Activated CD4-positive, alpha-beta memory T cell treated with anti-CD3 and anti-CD28 coated beads, Interleukin-2, amount 10 ng/mL, durations not matched to agents 7 days and 5 days (primary cell): Measurements from ENCODE around the gene MRPL58. TPM values are rescaled to one million over a fixed set of nuclear protein-coding genes. Genes with fewer than 3 reads are reported as not detected.

Experiments
- CTCF ChIA-PET: fragments of 350-600 bp; sonication (Branson Sonifier 250); formaldehyde crosslinking; loops from one replicate; lab custom pipeline; 2021; ENCODE audit warnings: antibody characterized with exemption, inconsistent platforms; lab: Charles Lee
- POLR2A ChIA-PET: fragments of 350-600 bp; sonication (Branson Sonifier 250); formaldehyde crosslinking; loops from one replicate; lab custom pipeline; 2021; ENCODE audit warnings: antibody characterized with exemption; lab: Charles Lee
- DNase-seq: peaks from one replicate; pipeline ENCODE4 v3.0.0-alpha.2; 2020
- H3K27ac Mint-ChIP-seq: one replicate; pipeline ENCODE4 v1.8.0; 2021; ENCODE audit warnings: mild to moderate bottlenecking, mixed read lengths
- H3K27me3 Mint-ChIP-seq: one replicate; pipeline ENCODE4 v1.8.0; 2021; ENCODE audit warnings: mixed read lengths
- H3K36me3 Mint-ChIP-seq: one replicate; pipeline ENCODE4 v1.8.0; 2021; ENCODE audit warnings: low read depth, mixed read lengths
- H3K4me1 Mint-ChIP-seq: one replicate; pipeline ENCODE4 v1.8.0; 2021; ENCODE audit warnings: mixed read lengths
- H3K4me3 Mint-ChIP-seq: one replicate; pipeline ENCODE4 v1.8.0; 2021; ENCODE audit warnings: mild to moderate bottlenecking, mixed read lengths
- H3K9me3 Mint-ChIP-seq: one replicate; pipeline ENCODE4 v1.8.0; 2021; ENCODE audit warnings: mixed read lengths
- total RNA-seq, 2 experiments: library from RNA; stranded (reverse); gene quantifications; one replicate each; pipeline ENCODE4 v1.2.3, GENCODE V29; 2021

Gene MRPL58
- total RNA-seq, 2 experiments from 2014 or later = 45.4 to 49.6 TPM

DNA sequence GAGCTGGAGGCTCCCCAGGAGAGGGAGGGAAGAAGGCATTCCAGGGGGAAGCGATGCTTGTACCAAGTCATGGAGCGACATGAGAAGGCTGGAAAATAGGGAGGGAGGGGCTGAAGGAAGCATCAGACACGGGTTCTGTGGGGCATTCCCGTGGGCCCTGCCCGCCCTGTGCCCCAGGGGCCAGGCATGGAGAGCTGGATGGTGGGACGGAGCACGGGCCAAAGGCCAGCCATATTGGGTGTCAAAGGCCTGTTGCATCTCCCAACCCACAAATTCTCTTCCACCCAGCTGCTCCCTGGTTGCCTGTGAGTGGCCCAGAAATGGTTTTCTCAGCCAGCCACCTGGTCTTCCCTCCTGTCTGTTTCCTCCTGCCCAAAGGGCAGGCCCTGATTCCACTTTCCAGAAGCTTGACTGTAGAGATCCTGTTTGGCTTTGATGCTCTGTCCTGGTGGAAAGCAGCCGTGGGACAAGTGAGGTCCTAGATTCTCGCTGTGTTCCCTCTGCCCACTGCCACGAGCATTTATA, 21.8 kb upstream of the MRPL58 start:
- H3K36me3 Mint-ChIP-seq = no peaks in the 10 kb centered on the region
- POLR2A ChIA-PET = interaction anchor here (5.8 kb wide), 1 partner anchor 21 kb away, joined by 39 read pairs; the partner anchor contains the start of gene MRPL58
- H3K27ac Mint-ChIP-seq = no peak overlapping the region
- no peak overlapping the region for H3K4me3 Mint-ChIP-seq
- CTCF ChIA-PET = interaction anchor here (2.3 to 4.5 kb wide), 2 partner anchors 21 to 29 kb away, joined by 13 to 29 read pairs; partner anchors contain the start of gene MRPL58
- DNase-seq = no peak
- no peaks in the 10 kb centered on the region for H3K9me3 Mint-ChIP-seq
- H3K27me3 Mint-ChIP-seq = peaks cover 23% of the 10 kb centered on the region
- peaks cover 21% of the 10 kb centered on the region for H3K4me1 Mint-ChIP-seq

DNA sequence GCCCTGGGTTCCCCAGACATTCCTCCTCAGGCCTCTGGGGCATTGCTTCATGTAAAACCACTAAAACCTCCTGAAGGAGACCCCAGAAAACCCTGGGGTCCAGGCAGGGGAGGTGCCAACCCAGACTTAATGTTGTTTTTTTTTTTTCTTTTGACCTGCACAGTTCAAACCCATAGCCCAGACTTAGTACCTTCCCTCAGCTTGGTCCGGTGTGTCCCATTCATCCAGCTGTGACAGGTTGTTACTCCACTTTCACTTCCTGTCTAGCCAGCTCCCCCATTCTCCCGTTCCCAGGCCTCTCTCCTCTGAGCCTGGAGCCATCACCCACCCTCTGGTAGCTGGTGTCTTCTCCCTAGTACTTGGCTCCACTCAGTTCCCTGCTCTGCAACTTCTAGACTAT, 20.2 kb upstream of the MRPL58 start:
- H3K4me1 Mint-ChIP-seq = peaks cover 12% of the 10 kb centered on the region
- H3K36me3 Mint-ChIP-seq = no peaks in the 10 kb centered on the region
- peaks cover 14% of the 10 kb centered on the region for H3K27me3 Mint-ChIP-seq
- no peak for DNase-seq
- H3K27ac Mint-ChIP-seq = no peak overlapping the region
- POLR2A ChIA-PET = interaction anchor here (5.8 kb wide), 1 partner anchor 20 kb away, joined by 39 read pairs; the partner anchor contains the start of gene MRPL58
- CTCF ChIA-PET = interaction anchor here (2.3 to 4.5 kb wide), 2 partner anchors 20 to 31 kb away, joined by 13 to 29 read pairs; partner anchors contain the start of gene MRPL58
- no peak overlapping the region for H3K4me3 Mint-ChIP-seq
- no peaks in the 10 kb centered on the region for H3K9me3 Mint-ChIP-seq

DNA sequence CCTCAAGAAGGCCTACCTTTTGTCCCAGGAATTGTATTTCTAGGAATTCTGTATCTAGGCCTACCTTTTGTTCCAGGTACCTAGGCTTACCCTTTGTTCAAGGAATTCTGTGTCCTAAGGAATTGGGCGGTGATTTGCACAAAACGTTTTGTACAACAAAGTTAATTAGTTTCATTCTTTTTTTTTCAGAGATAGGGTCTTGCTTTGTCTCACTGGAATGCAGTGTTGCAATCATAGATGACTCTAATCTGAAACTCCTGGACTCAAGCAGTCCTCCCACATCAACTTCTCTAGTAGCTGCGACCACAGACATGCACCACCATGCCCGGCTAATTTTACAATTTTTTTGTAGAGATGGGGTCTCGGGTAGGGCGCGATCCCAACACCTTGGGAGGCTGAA, 18.0 kb upstream of the MRPL58 start:
- ChIA-PET POLR2A (interaction anchor here (1.0 kb wide), 1 partner anchor 18 kb away, joined by 5 read pairs; the partner anchor contains the start of gene MRPL58), CTCF (interaction anchor here (0.8 kb wide), 1 partner anchor 32 kb away, joined by 4 read pairs; no protein-coding TSS in a partner anchor)
- H3K4me3 Mint-ChIP-seq = no peak overlapping the region

DNA sequence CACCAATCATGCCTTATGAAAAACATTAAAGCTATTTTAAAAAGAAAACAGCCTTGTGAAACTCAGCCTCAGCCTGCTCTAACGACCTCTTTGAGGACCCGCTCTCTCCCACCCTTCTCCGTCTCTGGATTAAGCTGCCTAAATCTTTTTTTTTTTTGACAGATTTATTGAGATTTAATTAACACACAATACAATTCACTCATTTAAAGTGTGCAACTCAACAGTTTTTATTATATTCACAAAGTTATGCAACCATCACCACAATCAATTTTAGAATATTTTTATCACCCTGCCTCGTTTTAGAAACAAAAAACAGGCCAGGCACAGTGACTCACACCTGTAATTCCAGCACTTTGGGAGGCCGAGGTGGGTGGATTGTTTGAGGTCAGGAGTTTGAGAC, 16.6 kb upstream of the MRPL58 start:
- DNase-seq = no peak
- Mint-ChIP-seq H3K9me3 (no peaks in the 10 kb centered on the region), H3K4me1 (peaks cover 7% of the 10 kb centered on the region), H3K27ac (no peak overlapping the region), H3K4me3 (no peak overlapping the region), H3K27me3 (peaks cover 2% of the 10 kb centered on the region), H3K36me3 (no peaks in the 10 kb centered on the region)
- POLR2A ChIA-PET = no interaction called here
- CTCF ChIA-PET = interaction anchor here (0.6 kb wide), 1 partner anchor 17 kb away, joined by 3 read pairs; the partner anchor contains the start of gene MRPL58

More for the DNA sequence above, 18.0 kb upstream of the MRPL58 start:
- Mint-ChIP-seq H3K4me1 (peaks cover 10% of the 10 kb centered on the region), H3K27me3 (peaks cover 2% of the 10 kb centered on the region), H3K9me3 (no peaks in the 10 kb centered on the region), H3K36me3 (no peaks in the 10 kb centered on the region), H3K27ac (no peak overlapping the region)
- DNase-seq = no peak

DNA sequence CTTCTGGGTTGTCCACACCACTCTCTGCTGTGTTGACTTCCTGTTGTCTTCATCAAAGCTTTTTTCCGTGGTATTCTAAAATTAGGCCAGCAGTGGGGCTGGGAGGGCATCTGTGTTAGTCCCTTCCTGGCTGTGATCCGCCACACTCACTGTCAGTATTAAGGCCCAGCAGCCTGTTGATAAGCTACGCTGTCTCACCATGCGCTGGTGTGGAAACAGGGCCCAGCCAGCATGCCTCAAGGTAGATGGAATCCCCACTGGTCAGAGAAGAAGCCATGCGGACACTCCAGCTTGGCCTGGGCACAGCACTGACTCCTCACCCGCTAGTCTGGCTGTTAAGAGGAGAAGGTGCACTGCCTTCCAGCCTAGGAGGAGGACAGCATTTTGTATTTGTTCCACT, 13.7 kb upstream of the MRPL58 start:
- no peaks in the 10 kb centered on the region for H3K9me3 Mint-ChIP-seq
- H3K27me3 Mint-ChIP-seq = peaks cover 4% of the 10 kb centered on the region
- ChIA-PET POLR2A (interaction anchor here (1.1 to 2.3 kb wide), 2 partner anchors 13 to 26 kb away, joined by 4 to 12 read pairs; partner anchors contain the start of genes HID1 and MRPL58), CTCF (interaction anchor here (1.1 to 3.0 kb wide), 5 partner anchors 11 to 41 kb away, joined by 3 to 18 read pairs (median 6); partner anchors contain the start of genes CDR2L and MRPL58)
- DNase-seq = no peak
- H3K4me3 Mint-ChIP-seq = no peak overlapping the region
- H3K36me3 Mint-ChIP-seq = no peaks in the 10 kb centered on the region
- H3K27ac Mint-ChIP-seq = no peak overlapping the region
- peaks cover 7% of the 10 kb centered on the region for H3K4me1 Mint-ChIP-seq

DNA sequence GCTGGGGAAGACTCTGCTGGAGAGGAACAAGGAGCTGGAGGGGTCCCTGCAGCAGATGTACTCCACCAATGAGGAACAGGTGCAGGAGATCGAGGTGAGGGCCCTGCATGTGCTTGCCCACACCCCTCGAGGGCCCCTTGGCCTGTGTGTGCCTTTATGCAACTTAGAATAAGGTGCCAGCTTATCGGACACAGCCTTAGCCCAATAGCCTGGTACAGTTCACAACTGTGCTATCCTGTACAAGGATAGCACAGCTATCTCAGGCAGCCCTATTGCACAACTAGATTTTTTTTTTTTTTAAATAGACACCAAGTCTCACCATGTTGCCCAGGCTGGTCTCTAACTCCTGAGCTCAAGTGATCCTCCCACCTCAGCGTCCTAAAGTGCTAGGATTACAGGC, 12.9 kb upstream of the MRPL58 start:
- Mint-ChIP-seq H3K9me3 (no peaks in the 10 kb centered on the region), H3K4me3 (no peak overlapping the region), H3K4me1 (peaks cover 7% of the 10 kb centered on the region), H3K27ac (no peak overlapping the region), H3K27me3 (peaks cover 4% of the 10 kb centered on the region), H3K36me3 (no peaks in the 10 kb centered on the region)
- POLR2A ChIA-PET = interaction anchor here (2.3 kb wide), 1 partner anchor 12 kb away, joined by 12 read pairs; the partner anchor contains the start of gene MRPL58
- no peak for DNase-seq
- CTCF ChIA-PET = interaction anchor here (0.7 to 3.0 kb wide), 4 partner anchors 12 to 38 kb away, joined by 4 to 18 read pairs (median 6); partner anchors contain the start of genes CDR2L and MRPL58

DNA sequence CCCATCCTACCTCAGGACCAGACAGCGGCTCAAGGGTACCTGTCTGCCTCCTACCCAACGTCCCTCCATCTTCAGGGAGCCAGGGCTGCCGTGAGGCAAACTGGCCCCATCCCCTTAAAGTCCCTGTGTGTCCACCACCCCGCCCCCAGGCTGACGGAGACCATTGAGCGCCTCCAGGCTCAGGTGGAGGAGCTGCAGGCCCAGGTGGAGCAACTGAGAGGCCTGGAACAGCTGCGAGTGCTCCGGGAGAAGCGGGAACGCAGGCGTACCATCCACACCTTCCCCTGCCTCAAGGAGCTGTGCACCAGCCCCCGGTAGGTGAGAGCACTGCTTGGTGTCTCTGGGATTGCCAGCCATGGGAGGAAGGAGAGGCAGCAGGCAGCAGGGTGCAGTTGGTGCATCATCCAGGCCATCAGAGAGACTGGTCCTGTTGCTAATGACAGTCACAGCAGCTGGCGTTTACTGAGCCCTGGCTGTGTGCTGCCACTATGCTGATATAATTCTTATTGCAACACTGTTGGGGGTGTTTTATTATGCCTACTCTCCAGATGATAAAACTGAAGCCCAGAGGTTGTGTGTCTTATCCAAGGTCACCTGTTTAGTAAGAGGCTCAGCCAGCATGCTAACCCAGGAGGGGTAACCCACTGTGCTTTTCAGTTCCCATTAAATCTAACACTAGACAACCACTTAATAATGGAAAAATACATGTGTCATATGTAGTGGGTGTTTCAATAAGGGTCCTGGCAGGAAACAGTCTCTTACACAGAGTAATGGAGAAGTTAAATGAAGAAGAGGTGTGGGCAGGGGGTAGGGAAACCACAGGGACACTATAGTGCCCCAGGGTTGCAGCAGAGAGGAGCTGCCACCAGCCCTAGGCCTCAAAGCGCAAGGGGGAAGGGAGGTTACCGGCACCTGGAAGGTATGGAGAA, 10.3 kb upstream of the MRPL58 start:
- Mint-ChIP-seq H3K36me3 (no peaks in the 10 kb centered on the region), H3K9me3 (no peaks in the 10 kb centered on the region), H3K27ac (no peak overlapping the region), H3K27me3 (peaks cover 9% of the 10 kb centered on the region), H3K4me1 (peaks cover 7% of the 10 kb centered on the region), H3K4me3 (no peak overlapping the region)
- CTCF ChIA-PET = interaction anchor here (1.0 to 1.1 kb wide), 2 partner anchors 10 to 40 kb away, joined by 3 read pairs; partner anchors contain the start of gene MRPL58
- no peak for DNase-seq
- POLR2A ChIA-PET = interaction anchor here (2.6 kb wide), 1 partner anchor 10 kb away, joined by 15 read pairs; the partner anchor contains the start of gene MRPL58

DNA sequence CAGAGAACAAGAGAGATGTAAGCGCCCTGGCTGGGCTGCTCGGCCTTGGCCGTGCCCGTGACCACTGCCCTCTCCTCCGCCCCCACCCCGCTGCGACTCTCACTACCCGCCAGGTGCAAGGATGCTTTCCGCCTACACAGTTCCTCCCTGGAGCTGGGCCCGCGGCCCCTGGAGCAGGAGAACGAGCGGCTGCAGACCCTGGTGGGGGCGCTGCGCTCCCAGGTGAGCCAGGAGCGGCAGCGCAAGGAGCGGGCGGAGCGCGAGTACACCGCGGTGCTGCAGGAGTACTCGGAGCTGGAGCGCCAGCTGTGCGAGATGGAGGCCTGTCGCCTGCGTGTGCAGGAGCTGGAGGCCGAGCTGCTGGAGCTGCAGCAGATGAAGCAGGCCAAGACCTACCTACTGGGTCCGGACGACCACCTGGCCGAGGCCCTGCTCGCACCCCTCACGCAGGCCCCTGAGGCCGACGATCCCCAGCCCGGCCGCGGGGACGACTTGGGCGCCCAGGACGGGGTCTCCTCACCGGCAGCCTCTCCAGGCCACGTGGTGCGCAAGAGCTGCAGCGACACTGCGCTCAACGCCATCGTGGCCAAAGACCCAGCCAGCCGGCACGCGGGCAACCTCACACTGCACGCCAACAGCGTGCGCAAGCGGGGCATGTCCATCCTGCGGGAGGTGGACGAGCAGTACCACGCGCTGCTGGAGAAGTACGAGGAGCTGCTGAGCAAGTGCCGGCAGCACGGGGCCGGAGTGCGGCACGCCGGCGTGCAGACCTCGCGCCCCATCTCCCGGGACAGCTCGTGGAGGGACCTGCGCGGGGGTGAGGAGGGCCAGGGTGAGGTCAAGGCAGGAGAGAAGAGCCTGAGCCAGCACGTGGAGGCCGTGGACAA, 9.2 kb upstream of the MRPL58 start:
- ChIA-PET CTCF (interaction anchor here (1.0 kb wide), 1 partner anchor 9 kb away, joined by 3 read pairs; the partner anchor contains the start of gene MRPL58), POLR2A (interaction anchor here (2.6 kb wide), 1 partner anchor 9 kb away, joined by 15 read pairs; the partner anchor contains the start of gene MRPL58)
- H3K4me1 Mint-ChIP-seq = peaks cover 6% of the 10 kb centered on the region

DNA sequence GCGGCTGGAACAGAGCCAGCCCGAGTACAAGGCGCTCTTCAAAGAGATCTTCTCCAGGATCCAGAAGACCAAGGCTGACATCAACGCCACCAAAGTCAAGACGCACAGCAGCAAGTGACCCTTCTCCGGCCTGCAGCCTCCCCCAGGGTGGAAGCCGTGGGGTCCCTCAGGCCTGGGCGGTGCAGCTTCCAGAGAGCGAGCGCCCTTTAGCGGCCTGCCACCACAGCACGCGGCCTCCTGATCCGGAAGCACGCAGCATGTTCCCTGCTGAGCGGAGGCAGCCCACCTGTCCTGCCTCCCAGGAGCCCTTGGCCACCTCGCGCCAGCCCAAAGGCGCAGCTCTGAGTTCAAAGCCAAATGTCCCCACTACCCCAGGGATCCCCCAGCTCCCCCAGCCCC, 8.5 kb upstream of the MRPL58 start:
- H3K36me3 Mint-ChIP-seq = no peaks in the 10 kb centered on the region
- no peaks in the 10 kb centered on the region for H3K4me1 Mint-ChIP-seq
- H3K27ac Mint-ChIP-seq = no peak overlapping the region
- H3K27me3 Mint-ChIP-seq = peaks cover 7% of the 10 kb centered on the region
- ChIA-PET CTCF (no interaction called here), POLR2A (interaction anchor here (2.6 kb wide), 1 partner anchor 8 kb away, joined by 15 read pairs; the partner anchor contains the start of gene MRPL58)
- no peak for DNase-seq
- no peak overlapping the region for H3K4me3 Mint-ChIP-seq
- no peaks in the 10 kb centered on the region for H3K9me3 Mint-ChIP-seq

More for the DNA sequence above, 9.2 kb upstream of the MRPL58 start:
- H3K27me3 Mint-ChIP-seq = peaks cover 7% of the 10 kb centered on the region
- no peaks in the 10 kb centered on the region for H3K36me3 Mint-ChIP-seq
- H3K9me3 Mint-ChIP-seq = no peaks in the 10 kb centered on the region
- no peak overlapping the region for H3K4me3 Mint-ChIP-seq
- DNase-seq = no peak
- no peak overlapping the region for H3K27ac Mint-ChIP-seq

DNA sequence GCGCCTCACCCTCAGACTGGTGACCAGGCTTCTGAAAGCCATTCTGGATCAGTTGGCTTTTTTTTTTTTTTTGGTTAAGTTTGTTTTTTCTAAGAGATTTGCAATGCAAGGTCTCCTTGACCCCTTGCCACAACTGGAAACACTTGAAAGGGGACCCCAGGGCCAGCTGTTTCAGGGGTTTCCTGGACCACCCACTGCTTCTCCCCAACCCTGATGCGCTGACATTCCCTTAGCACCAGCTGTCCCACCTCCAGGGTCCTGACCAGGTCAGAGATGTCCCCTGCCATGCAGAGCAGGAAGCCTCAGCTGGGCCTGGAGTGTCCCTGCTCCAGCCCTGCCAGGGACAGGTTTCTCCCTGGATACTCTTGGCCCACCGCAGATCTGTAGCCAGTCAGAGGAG, 8.1 kb upstream of the MRPL58 start:
- no peaks in the 10 kb centered on the region for H3K4me1 Mint-ChIP-seq
- ChIA-PET CTCF (interaction anchor here (1.3 kb wide), 1 partner anchor 46 kb away, joined by 4 read pairs; no protein-coding TSS in a partner anchor), POLR2A (interaction anchor here (2.6 kb wide), 1 partner anchor 8 kb away, joined by 15 read pairs; the partner anchor contains the start of gene MRPL58)
- no peak overlapping the region for H3K27ac Mint-ChIP-seq
- H3K27me3 Mint-ChIP-seq = peaks cover 7% of the 10 kb centered on the region
- no peak overlapping the region for H3K4me3 Mint-ChIP-seq
- no peaks in the 10 kb centered on the region for H3K36me3 Mint-ChIP-seq
- H3K9me3 Mint-ChIP-seq = no peaks in the 10 kb centered on the region
- no peak for DNase-seq

DNA sequence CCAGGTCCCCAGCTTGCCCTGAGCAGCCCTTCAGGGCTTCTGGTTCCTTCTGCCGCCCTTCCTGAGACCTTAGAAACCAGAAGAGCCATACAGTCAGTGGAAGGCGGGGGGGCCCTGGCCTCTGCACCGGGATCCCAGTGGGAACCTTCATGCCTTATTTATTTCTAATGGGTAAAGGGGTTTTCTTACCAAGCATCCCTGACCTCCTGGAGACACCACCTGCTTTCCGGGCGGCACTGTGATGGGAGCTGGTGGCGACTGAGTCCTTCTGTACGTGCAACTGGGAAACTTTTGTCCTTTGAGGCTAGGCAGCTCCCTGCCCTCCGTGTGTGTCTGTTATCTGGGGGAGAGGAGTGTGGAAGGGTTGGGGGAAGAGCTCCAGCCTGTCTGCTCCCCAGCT, 7.2 kb upstream of the MRPL58 start:
- Mint-ChIP-seq H3K27me3 (peaks cover 7% of the 10 kb centered on the region), H3K4me3 (no peak overlapping the region), H3K9me3 (no peaks in the 10 kb centered on the region), H3K4me1 (no peaks in the 10 kb centered on the region), H3K27ac (no peak overlapping the region), H3K36me3 (no peaks in the 10 kb centered on the region)
- ChIA-PET CTCF (interaction anchor here (1.3 kb wide), 1 partner anchor 47 kb away, joined by 4 read pairs; no protein-coding TSS in a partner anchor), POLR2A (interaction anchor here (0.9 to 2.6 kb wide), 2 partner anchors 7 to 44 kb away, joined by 3 to 15 read pairs; partner anchors contain the start of gene MRPL58)
- DNase-seq = no peak
